K562 (cell line): ENCODE data around the gene ZNF236. TPM values are rescaled to one million over a fixed set of nuclear protein-coding genes. Genes with fewer than 3 reads are reported as not detected.

Experiments used
- ATAC-seq: fragments of 200-7000 bp; cut with Tn5 transposase; 3 replicates; pipeline ENCODE4 v1.9.1; 2020; ENCODE audit warnings: moderate library complexity
- BruUV-seq: library from RNA; stranded (reverse); fragments of 400-500 nt; replicated peaks from 2 replicates; lab custom pipeline; 2021; lab: Mats Ljungman, UMichigan
- CTCF ChIA-PET: fragments of 300-600 bp; formaldehyde crosslinking; extraction: SDS; loops from one replicate; lab custom pipeline; 2021; ENCODE audit warnings: low intra/inter-chr PET ratio; lab: Yijun Ruan, JAX
- POLR2A ChIA-PET: fragments of 300-600, 350-650 bp; sonication (Branson Sonifier 250); formaldehyde crosslinking; extraction: SDS; loops from one replicate; lab custom pipeline; 2021; ENCODE audit warnings: antibody characterized with exemption, inconsistent platforms; lab: Yijun Ruan, JAX
- DNase-seq, 4 experiments: peaks; one replicate each; pipeline versions ENCODE4 v3.0.0 to v3.0.0-alpha.2; 2011 to 2018; ENCODE audit warnings: low spot score in 3 of 4, mixed read lengths in 3 of 4; ENCODE audit errors: extremely low read depth in 1 of 4
- FAIRE-seq: peaks from 2 replicates; lab custom pipeline; 2011; peaks lifted over from hg19 to GRCh38; lab: Jason Lieb, UNC
- H2AFZ ChIP-seq: 2 replicates; pipeline ENCODE4 v1.6.0; 2011; ENCODE audit warnings: low read depth, low read length, control low read depth, inconsistent platforms
- H3K27ac ChIP-seq: fragments of 200-600 bp; 3 replicates; pipeline ENCODE4 v1.8.0; 2011; ENCODE audit warnings: low read depth, mild to moderate bottlenecking, control low read depth, inconsistent platforms, low read length, moderate library complexity, mixed read lengths; ENCODE audit errors: extremely low read depth
- H3K27me3 ChIP-seq, 2 experiments: fragments of 300-600 bp in 1 of 2; 2 replicates in 1 of 2; 3 replicates in 1 of 2; pipeline versions ENCODE4 v1.6.0 to v1.8.0; 2011; ENCODE audit warnings: inconsistent platforms in 2 of 2, low read length in 2 of 2, mild to moderate bottlenecking in 1 of 2, mixed read lengths in 1 of 2, moderate library complexity in 1 of 2; ENCODE audit not compliant: control insufficient read depth in 2 of 2, insufficient read depth in 2 of 2
- H3K36me3 ChIP-seq: fragments of 300-600 bp; 3 replicates; pipeline ENCODE4 v1.8.0; 2011; ENCODE audit warnings: mild to moderate bottlenecking, low read length, inconsistent platforms; ENCODE audit not compliant: control insufficient read depth, insufficient read depth
- H3K4me1 ChIP-seq, 2 experiments: fragments of 200-600 bp in 1 of 2; replicated peaks in 1 of 2; 2 replicates in 1 of 2; 3 replicates in 1 of 2; pipeline versions ENCODE4 v1.5.1 to v1.8.0; 2011; ENCODE audit warnings: inconsistent platforms in 2 of 2, low read length in 2 of 2, mild to moderate bottlenecking in 1 of 2, mixed read lengths in 1 of 2, moderate library complexity in 1 of 2; ENCODE audit not compliant: control insufficient read depth in 2 of 2, insufficient read depth in 2 of 2
- H3K4me2 ChIP-seq: 2 replicates; pipeline ENCODE4 v1.6.1; 2011; ENCODE audit warnings: low read length, control low read depth, inconsistent platforms, mixed read lengths; ENCODE audit not compliant: insufficient read depth
- H3K4me3 ChIP-seq: fragments of 200-600 bp; sonication (generic), shearing (Covaris generic); 2 replicates; pipeline ENCODE4 v1.5.1; 2016; ENCODE audit warnings: control low read depth, inconsistent platforms
- H3K79me2 ChIP-seq: fragments of 200-600 bp; 3 replicates; pipeline ENCODE4 v1.8.0; 2011; ENCODE audit warnings: low read length, inconsistent platforms; ENCODE audit not compliant: control insufficient read depth, insufficient read depth
- H3K9ac ChIP-seq, 2 experiments: 2 replicates each; pipeline versions ENCODE4 v1.6.0 to v1.6.1; 2011; ENCODE audit warnings: low read depth in 2 of 2, low read length in 2 of 2, control low read depth in 1 of 2, inconsistent platforms in 1 of 2, mild to moderate bottlenecking in 1 of 2, mixed read lengths in 1 of 2; ENCODE audit not compliant: insufficient read depth in 1 of 2
- H3K9me1 ChIP-seq: one replicate; pipeline ENCODE4 v1.6.0; 2011; ENCODE audit warnings: inconsistent platforms, mild to moderate bottlenecking, low read length, moderate library complexity; ENCODE audit not compliant: control insufficient read depth, insufficient read depth
- H3K9me3 ChIP-seq: replicated peaks from 2 replicates; pipeline ENCODE4 v1.5.1; 2011; ENCODE audit warnings: low read depth, low read length, inconsistent platforms; ENCODE audit not compliant: control insufficient read depth, insufficient read depth
- H4K20me1 ChIP-seq: replicated peaks from 2 replicates; pipeline ENCODE4 v1.6.1; 2011; ENCODE audit warnings: low read length, inconsistent platforms, mixed read lengths; ENCODE audit not compliant: control insufficient read depth, insufficient read depth
- CEBPZ ChIP-seq: fragments of 150-350 bp; IDR thresholded peaks from 2 replicates; pipeline ENCODE4 v1.6.1; 2014; ENCODE audit warnings: low read depth, mild to moderate bottlenecking, low read length, borderline replicate concordance
- GTF2B ChIP-seq: IDR thresholded peaks from 2 replicates; pipeline ENCODE4 v1.6.1; 2011; ENCODE audit not compliant: insufficient read length; ENCODE audit errors: extremely low read depth
- MEF2D ChIP-seq: conservative IDR thresholded peaks from 2 replicates; pipeline ENCODE4 v1.6.1; 2016; ENCODE audit warnings: low read depth, missing genetic modification characterization, missing compliant biosample characterization
- POLR2AphosphoS2 ChIP-seq: IDR thresholded peaks from 2 replicates; pipeline ENCODE4 v1.6.1; 2012; ENCODE audit warnings: low read length, improper control_type of control experiment
- POLR2B ChIP-seq: fragments of 450-650 bp; IDR thresholded peaks from 2 replicates; pipeline ENCODE4 v1.6.1; 2018; ENCODE audit warnings: low read depth; ENCODE audit not compliant: partially characterized antibody
- REST ChIP-seq, 2 experiments: fragments of 450-650 bp; formaldehyde crosslinking in 1 of 2; IDR thresholded peaks; 2 replicates each; pipeline versions ENCODE4 v1.4.0 to v1.6.1; 2014 to 2020; ENCODE audit warnings: mild to moderate bottlenecking in 2 of 2, borderline replicate concordance in 1 of 2, low read depth in 1 of 2
- RFX1 ChIP-seq: fragments of 450-650 bp; IDR thresholded peaks from 2 replicates; pipeline ENCODE4 v1.6.1; 2016; ENCODE audit warnings: mild to moderate bottlenecking, moderate library complexity
- WGBS: fragments of 100-300 bp; shearing (Covaris generic); methylation state at CpG from one replicate; pipeline ENCODE4 v1.1.6; 2016; ENCODE audit warnings: low coverage, mixed read lengths; ENCODE audit not compliant: insufficient coverage; ENCODE audit errors: missing lambda C conversion rate; 5-methylcytosine and 5-hydroxymethylcytosine counted together
- in situ Hi-C: fragments of 300-500 bp; cut with MboI; formaldehyde crosslinking; loops from 4 replicates; pipeline ENCODE4 v1.15.0; 2018; ENCODE audit warnings: inconsistent platforms, mixed read lengths
- intact Hi-C: fragments of 100-400 bp; cut with micrococcal nuclease; formaldehyde crosslinking; loops from 2 replicates; pipeline ENCODE4 v1.14.2; 2022
- polyA plus RNA-seq, 8 experiments: library from polyadenylated mRNA; depleted of rRNA in 4 of 8; stranded (reverse) in 5 of 8; unstranded in 3 of 8; fragments of >200 nt; fragmentation: Nextera tagmentation in 2 of 8; fragmentation: Illumina TruSeq in 1 of 8; extraction: Ambion mirVana in 2 of 8; extraction: Trizol in 1 of 8; gene quantifications; 2 replicates each; pipeline versions ENCODE4 v1.2.1 to v1.2.3, GENCODE V29; 2011 to 2014; ENCODE audit warnings: inconsistent platforms in 1 of 8, missing spikeins in 1 of 8
- total RNA-seq, 7 experiments: library from RNA; depleted of rRNA in 6 of 7; stranded (reverse); fragments of >200 nt in 6 of 7; fragmentation: Illumina TruSeq in 2 of 7; extraction: Trizol in 2 of 7; gene quantifications; 2 replicates each; pipeline versions ENCODE4 v1.2.1 to v1.2.3, GENCODE V29; 2011 to 2021; ENCODE audit warnings: low replicate concordance in 1 of 7

ZNF236 gene
- total and polyA plus RNA-seq, 9 of the 15 experiments (the other 6 are each of a cell fraction or from before 2014, with no cell fraction given) = 0.35 to 8.7 (median 3.4) TPM

GRCh38 chr18:76875390-76876325 lies 53.3 kb downstream of the ZNF236 start:
- ATAC-seq (peak; percentile 94), FAIRE-seq (peak; percentile 61), DNase-seq (peak; percentile 24 to 64 (median 31))
- Histone ChIP-seq H3K4me3 (no peak overlapping the region), H3K4me2 (no peak overlapping the region), H3K4me1 (no peaks in the 10 kb centered on the region), H3K36me3 (peaks cover 20% of the 10 kb centered on the region; the same call in 2 of the 3 replicates), H3K27me3 (no peaks in the 10 kb centered on the region), H3K9ac (no peak overlapping the region), H3K9me1 (peaks cover 3% of the 10 kb centered on the region), H2AFZ (no peak overlapping the region), H4K20me1 (no peaks in the 10 kb centered on the region), H3K27ac (no peak overlapping the region), H3K9me3 (no peaks in the 10 kb centered on the region), H3K79me2 (no peaks in the 10 kb centered on the region)
- POLR2A ChIA-PET = no interaction called here
- in situ Hi-C loops (no loop called here), intact Hi-C loops (loop anchor here (1.0 to 5.0 kb wide), 3 partner anchors 73 to 182 kb away; no protein-coding TSS in a partner anchor)
- CTCF ChIA-PET = interaction anchor here (0.6 to 2.1 kb wide), 3 partner anchors 53 to 775 kb away, joined by 3 to 10 read pairs (median 3); partner anchors contain the start of gene ZNF236
- TSS peak; percentile 37 for BruUV-seq
- WGBS = 60% methylated on average over 12 of the region's 14 CpGs
- TF ChIP-seq MEF2D (tag) = no peak
- no peak for TF ChIP-seq CEBPZ
- no peak for TF ChIP-seq POLR2B
- TF ChIP-seq RFX1 = no peak
- TF ChIP-seq REST (IDR thresholded peaks at IDR 0.05; ENCODE audit: borderline replicate concordance) = peak; percentile 16; the same call in 1 of the 2 replicates
- TF ChIP-seq REST (CRISPR knock-in tag; IDR thresholded peaks at IDR 0.05; ENCODE audit: low read depth) = no peak
- peak; percentile 67 for TF ChIP-seq GTF2B
- no peak for TF ChIP-seq POLR2AphosphoS2
